Kidney capillary endothelial cell (primary cell): Measurements from ENCODE around the gene KLHL29.

Experiments
- DNase-seq: peaks from one replicate; pipeline ENCODE4 v3.0.0-alpha.2; 2018; ENCODE audit warnings: low spot score

The KLHL29 gene

GRCh38 chr2:23659773-23660172 lies 274.8 kb downstream of the KLHL29 start:
- no peak for DNase-seq

DNA sequence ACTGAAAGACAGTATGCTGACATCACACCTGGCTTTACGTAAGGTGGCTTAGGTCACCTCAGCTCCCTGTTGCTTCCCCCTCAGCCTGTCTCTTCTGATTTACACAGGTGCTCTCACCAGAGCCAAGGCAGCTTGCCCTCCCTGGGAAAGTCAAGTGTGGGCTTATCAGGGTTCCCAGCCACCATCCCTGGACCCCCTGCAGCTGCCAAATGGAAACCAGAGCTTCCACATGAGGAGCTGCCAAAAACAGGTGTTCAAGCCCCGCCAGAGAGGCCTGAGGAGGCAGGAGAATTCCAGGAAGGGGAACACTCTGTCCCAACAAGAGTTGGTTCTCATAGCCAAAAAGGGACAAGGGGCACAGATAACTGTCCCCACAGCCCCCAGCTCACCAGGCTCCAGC lies 275.3 kb downstream of the KLHL29 start:
- no peak for DNase-seq

- DNase-seq, result no peak
Measured at GRCh38 chr2:23661276-23662050, 276.5 kb downstream of the KLHL29 start.

DNA sequence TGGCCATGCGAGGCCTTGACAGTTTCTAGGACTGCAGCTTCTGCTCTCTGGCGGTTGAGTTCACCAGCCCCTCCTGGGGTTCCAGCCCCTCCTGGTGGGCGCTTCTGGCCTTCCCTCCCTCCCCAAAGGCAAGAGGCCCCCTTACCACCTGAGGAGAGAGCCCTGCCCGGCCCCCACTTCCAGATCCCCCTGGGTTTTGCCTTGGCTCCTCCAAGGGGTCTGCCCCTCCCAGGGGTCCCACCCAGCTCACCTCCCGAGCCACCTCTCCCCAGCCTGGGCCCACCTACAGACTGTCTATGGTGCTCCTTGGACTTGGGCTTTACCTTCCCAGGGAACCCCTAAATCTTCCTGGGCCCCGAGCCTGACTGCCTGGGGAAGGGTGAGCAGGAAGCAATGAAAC lies 277.5 kb downstream of the KLHL29 start:
- no peak for DNase-seq

- no peak for DNase-seq
Measured at GRCh38 chr2:23662941-23663920, 278.3 kb downstream of the KLHL29 start.

DNA sequence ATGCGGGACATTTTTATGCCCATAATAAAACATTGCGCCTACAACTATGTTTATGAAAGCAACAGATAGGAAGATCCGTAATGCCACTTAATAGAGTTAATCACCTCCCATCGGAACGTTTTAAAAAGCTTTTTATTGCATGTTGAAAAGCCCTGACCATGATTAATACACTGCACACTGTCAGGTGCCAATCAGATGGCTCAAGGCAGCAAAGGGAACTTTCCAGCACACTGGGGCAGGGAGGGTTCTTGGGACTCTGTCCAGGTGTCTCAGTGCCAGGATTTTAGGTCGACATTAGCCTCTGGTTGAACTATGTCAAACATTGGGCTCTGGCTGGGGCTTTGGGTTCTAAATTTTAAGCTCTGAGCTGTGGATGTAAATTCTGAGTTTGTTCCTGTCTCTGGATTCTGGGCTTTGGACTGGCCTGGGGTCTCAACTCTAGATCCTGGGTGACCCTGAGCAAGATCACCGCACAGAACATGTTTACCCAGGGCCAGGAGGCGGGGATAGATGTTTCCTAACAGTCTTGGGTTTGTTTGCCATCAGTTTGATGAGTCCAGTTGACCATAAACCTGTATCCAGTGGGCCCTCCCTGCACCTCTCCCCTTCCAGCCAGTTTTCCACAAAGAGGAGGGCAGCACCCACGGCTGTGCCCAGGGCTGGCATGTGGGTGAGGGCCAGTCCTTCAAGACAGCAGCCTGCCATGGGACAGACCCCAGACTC lies 279.2 kb downstream of the KLHL29 start:
- DNase-seq, result no peak

GRCh38 chr2:23666241-23666979 lies 281.4 kb downstream of the KLHL29 start:
- no peak for DNase-seq

DNA sequence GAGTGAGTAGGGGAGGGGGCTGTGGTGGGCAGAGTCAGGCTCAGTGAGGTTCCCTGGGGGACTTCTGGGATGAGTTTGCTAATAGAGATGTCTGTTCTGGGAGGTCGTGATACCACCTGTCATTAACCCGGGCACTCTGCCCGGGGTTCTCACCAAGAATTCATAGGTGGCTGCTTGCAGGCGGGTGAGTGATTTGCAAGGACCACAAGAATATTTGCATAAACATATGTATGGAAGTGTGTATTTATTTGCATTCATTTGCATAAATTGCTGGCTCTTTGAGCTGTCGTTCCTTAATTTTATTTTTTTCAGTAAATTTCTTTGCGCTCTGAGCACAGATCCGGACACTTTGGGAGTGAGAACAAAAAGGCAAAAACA lies 282.0 kb downstream of the KLHL29 start:
- no peak for DNase-seq

DNA sequence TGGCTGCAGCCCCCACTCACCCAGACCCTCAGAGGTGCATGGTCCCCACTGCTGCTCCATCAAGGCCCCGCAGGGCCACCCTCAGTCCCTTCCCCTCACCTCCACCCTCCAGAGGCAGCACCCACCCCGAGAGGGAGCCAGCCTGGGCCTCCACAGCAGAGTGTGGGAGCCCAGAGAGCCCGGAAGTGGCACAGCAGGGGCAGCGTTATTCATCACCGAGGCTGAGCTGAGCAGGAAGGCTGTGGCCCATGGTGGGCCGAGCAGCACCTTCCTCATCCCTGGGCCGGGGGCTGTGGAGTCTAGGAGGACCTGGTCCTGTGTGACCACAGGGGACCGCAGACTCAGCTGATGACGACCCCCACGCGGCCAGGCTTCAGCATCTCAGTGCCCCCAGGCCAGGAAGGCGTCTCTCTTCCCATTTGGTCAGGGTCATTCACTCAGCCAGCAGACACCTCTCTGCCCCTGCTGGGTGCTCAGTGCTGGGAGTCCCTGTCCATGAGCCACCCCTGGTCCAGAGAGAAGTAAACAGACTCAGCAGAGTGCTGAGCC lies 283.9 kb downstream of the KLHL29 start:
- DNase-seq, result no peak

- DNase-seq, result no peak
Measured at GRCh38 chr2:23669413-23670244, 284.6 kb downstream of the KLHL29 start.

- DNase-seq, result no peak
Measured at GRCh38 chr2:23670245-23670592, 285.2 kb downstream of the KLHL29 start.

DNA sequence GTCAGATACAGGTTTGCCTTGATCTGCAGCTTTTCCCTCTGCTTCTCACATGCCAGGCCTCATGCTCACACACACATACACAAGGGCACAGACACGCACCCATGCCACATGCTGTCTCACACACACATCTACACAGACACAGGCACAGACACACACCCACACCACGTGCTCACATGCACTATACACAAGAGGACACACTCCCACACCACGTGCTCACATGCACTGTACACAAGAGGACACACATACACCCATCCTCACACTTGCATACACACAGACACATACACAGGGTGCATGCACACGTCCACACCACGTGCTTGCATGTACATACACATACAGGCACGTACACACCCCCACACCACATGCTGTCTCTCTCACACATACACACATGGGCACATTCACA lies 288.1 kb downstream of the KLHL29 start:
- DNase-seq, result no peak

DNA sequence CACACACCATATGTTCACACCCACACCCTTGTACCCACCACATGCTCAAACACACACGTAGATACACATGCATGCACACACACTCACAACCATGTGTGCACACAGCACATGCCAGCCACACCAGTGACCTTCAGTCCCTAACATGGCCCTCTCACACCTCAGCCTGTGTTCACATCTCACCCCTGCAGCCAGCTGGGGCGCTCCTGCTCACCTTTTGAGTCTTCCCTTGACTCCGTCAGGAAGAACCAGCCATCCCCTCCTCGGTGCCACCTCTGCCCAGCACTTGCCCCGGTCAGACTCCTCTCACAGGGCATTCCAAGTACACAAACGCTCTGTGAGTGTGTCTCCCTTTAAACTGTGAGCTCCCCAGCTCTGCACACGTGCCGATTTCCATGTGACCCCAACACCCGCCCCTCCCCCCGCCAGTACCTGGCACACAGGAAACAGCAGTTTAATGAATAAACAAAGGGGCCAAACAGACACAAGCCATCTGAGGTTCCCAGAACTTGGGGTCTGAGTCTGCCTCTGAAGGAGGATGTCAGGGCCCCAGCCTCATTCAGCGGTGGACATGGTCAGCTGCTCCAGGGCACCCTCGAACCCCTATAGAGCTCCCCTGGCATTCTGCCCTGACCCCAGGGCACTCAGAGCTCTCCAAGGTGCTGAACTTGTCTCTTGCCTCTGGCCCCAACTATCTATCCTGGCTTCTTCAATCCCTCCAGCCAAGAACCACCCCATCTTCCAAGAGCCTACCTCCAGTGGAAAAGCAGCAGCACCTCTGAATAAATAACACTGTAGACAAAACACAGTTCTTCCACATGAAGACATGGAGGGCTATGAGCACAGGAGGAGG lies 289.1 kb downstream of the KLHL29 start:
- DNase-seq, result no peak

DNA sequence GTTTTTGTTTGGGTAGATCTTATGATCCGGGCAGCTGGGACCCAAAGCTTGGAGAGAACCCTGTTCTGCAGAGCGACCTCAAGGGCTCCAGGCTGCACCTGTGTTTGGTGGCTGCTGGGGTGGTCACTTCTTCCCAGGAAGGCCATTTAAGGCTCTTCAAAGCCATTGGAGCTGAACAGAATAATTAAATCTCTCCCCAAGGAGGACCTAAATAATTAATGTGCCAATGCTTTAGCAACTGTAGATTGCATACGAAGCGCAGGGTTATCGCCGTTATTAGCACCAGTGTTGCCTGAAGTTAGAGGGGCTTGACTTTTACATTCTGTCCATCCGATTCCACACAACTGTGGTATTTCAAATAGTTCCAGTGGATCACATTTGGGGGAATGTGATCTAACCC lies 290.5 kb downstream of the KLHL29 start:
- no peak for DNase-seq

DNA sequence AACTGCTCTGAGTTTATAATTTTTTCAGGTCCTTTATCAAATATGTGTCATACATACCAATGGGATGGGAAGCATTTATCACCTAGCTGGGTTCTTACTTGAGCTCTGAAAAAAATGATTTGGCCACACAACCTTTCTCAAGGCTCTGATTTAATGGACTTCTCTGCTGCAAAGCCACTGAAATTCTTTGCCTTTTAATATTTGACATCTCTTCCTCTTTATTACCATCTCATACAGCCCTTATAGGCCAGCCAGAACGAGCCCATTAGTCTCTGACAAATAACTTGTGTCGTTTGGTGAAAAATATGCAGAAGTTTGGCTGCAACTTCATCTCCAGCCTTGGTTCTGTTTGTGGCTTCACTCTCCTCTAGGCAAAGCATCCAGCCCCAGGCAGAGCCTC lies 292.9 kb downstream of the KLHL29 start:
- DNase-seq, result no peak

DNA sequence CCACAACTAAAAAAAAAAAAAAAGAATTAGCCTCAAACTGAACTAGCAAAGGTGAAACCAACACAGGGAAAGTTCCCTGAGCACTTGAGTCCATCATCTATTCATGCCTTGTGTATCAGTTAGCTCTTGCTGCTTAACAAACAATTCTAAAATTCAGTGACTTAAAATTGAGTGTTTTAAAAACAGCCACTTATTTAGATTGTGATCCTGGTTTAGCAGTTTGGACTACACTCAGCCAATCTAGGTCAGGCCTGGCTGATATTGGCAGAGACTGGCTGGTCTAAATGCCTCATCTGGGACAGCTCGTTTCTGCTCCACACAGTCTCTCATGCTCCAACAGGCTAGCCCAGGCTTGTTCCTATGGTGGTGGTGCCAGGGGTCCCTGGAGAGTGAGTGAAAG lies 294.1 kb downstream of the KLHL29 start:
- no peak for DNase-seq

GRCh38 chr2:23680951-23681350 lies 296.0 kb downstream of the KLHL29 start:
- DNase-seq, result no peak

DNA sequence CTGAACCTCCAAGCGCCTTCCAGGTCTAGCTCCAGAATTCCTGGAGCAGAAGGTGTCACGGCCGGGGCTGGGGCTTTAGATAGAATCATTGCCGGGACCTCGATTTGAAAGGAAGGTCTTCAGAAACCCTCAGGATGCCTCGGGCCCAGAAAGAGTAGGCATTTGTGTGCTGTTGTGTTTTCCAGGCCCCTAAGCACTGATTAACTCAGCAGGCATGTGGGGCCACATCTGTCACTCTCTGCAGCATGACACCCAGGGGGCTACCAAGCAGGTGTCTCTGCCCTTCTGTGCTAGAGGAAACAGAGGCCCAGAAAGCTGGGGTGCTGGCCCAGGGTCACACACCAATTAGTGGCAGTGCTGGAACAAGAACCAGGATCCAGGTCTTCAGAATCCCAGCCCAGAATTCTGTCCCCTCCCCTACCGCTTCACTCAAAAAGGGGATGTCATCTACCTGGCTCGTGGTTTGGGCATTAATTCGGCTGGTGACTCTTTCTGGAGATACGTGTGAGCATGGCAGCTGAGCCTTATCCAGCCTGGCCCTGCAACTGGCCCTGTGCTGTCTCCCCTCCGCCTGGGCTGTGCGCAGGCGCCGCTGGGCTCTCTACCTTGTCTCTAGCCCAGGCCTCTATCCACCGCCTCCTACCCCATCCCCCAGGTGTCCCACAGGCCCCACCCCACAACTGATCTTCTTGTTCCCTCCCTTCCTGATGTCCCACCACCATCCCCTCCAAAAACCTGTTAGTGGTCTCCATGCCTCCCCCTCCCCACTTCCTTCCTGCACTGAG lies 296.6 kb downstream of the KLHL29 start:
- no peak for DNase-seq

GRCh38 chr2:23682481-23682880 lies 297.5 kb downstream of the KLHL29 start:
- no peak for DNase-seq
